ENCODE measurements around the gene CCR5AS.

CCR5AS gene

DNA sequence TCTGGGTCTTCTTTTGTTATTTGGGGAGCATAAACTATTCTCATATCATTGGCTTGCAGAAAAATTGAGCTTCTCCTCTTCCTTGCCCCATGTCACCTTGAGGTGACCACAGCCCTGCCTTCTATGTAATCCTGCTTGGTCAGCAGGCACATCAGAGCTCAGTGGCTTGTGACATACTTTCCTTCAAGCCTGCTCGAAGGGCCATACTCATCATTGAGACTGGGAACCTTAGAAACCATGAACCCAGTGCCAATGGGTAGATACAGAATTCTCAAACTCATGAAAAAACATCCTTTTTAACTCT is 56.7 kb downstream of the CCR5AS start:
- ATAC-seq (ENCODE audit: insufficient read depth, low read depth) (no peak), DNase-seq (no peak)
- peak overlapping the region; percentile 37 for H3K9ac ChIP-seq (ENCODE audit: low read depth, low read length)
- no peaks in the 10 kb centered on the region for H3K36me3 ChIP-seq (ENCODE audit: insufficient read depth, low read length)
- H3K9me3 ChIP-seq (ENCODE audit: insufficient read depth, low read length, severe bottlenecking), result peaks cover 5% of the 10 kb centered on the region
- no peaks in the 10 kb centered on the region for H4K20me1 ChIP-seq (ENCODE audit: insufficient read depth, low read length)
- H3K27ac ChIP-seq (ENCODE audit: low read length), result peak overlapping the region; percentile 86
- peak overlapping the region in 1 of 2 experiments; percentile 21; a peak in 2 of 4 replicates for H3K4me3 ChIP-seq (ENCODE audit: low read depth in 1 of 2, low read length in 2 of 2)
- H3K4me2 ChIP-seq (ENCODE audit: insufficient read depth, low read length), result peak overlapping the region; percentile 52
- TF ChIP-seq, protein P1, sequence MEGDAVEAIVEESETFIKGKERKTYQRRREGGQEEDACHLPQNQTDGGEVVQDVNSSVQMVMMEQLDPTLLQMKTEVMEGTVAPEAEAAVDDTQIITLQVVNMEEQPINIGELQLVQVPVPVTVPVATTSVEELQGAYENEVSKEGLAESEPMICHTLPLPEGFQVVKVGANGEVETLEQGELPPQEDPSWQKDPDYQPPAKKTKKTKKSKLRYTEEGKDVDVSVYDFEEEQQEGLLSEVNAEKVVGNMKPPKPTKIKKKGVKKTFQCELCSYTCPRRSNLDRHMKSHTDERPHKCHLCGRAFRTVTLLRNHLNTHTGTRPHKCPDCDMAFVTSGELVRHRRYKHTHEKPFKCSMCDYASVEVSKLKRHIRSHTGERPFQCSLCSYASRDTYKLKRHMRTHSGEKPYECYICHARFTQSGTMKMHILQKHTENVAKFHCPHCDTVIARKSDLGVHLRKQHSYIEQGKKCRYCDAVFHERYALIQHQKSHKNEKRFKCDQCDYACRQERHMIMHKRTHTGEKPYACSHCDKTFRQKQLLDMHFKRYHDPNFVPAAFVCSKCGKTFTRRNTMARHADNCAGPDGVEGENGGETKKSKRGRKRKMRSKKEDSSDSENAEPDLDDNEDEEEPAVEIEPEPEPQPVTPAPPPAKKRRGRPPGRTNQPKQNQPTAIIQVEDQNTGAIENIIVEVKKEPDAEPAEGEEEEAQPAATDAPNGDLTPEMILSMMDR (IDR thresholded peaks at IDR 0.05; ENCODE audit: borderline replicate concordance, extremely low read depth, low read length, poor library complexity, severe bottlenecking), result no peak
- TF ChIP-seq EZH2 (IDR thresholded peaks at IDR 0.05; ENCODE audit: borderline replicate concordance, low read depth, low read length, severe bottlenecking), result no peak
- H2AFZ ChIP-seq (ENCODE audit: low read depth, low read length), result no peak overlapping the region
- no peaks in the 10 kb centered on the region for H3K79me2 ChIP-seq (ENCODE audit: insufficient read depth, low read length)
- H3K4me1 ChIP-seq (ENCODE audit: insufficient read depth, low read length), result peaks cover 60% of the 10 kb centered on the region
- no peaks in the 10 kb centered on the region for H3K27me3 ChIP-seq (ENCODE audit: insufficient read depth, low read length, poor library complexity)

DNA sequence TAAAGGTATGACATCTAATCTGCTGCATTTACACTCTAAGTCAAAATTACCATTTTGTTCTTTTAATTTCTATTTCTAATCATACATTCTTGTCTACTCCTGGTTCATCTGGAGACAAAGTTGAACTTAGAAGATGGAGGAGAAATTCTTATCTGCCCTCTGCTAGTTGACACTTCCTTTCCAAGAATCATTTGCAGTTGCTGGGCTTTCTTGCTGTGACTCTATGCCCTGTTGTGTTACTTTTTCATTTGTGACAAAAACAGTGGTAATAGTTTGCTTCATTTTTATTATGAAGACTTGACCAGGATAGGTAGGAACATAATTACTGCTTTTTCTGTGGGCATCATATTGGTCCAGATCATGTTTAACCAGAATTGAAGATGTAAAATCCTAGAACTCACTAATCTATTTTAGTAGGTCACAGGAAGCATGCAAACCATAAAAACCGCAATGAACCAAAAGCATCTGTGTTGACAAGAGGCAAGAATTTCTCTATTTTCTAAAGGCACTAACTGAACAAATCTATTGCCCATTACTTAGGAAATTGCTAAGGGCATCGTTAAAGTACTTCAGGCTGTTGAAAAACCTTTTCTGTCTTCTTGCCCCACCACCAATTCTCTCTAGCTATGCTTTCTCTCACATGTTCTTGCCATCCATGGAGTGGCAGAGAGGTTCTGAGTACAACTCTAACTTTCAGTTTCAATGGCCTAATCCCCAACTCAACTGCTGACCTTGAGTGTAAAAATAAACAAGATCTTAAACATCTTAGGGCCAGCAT is 57.2 kb downstream of the CCR5AS start:
- Histone ChIP-seq H3K9ac (ENCODE audit: low read depth, low read length) (peak overlapping the region; percentile 37), H2AFZ (ENCODE audit: low read depth, low read length) (no peak overlapping the region), H3K4me1 (ENCODE audit: insufficient read depth, low read length) (peaks cover 60% of the 10 kb centered on the region), H3K36me3 (ENCODE audit: insufficient read depth, low read length) (no peaks in the 10 kb centered on the region), H3K79me2 (ENCODE audit: insufficient read depth, low read length) (no peaks in the 10 kb centered on the region), H3K27ac (ENCODE audit: low read length) (peak overlapping the region; percentile 86), H3K4me3 (ENCODE audit: low read depth in 1 of 2, low read length in 2 of 2) (peak overlapping the region in 1 of 2 experiments; percentile 21; a peak in 2 of 4 replicates), H3K9me3 (ENCODE audit: insufficient read depth, low read length, severe bottlenecking) (peaks cover 5% of the 10 kb centered on the region), H3K27me3 (ENCODE audit: insufficient read depth, low read length, poor library complexity) (no peaks in the 10 kb centered on the region), H4K20me1 (ENCODE audit: insufficient read depth, low read length) (no peaks in the 10 kb centered on the region), H3K4me2 (ENCODE audit: insufficient read depth, low read length) (peak overlapping the region; percentile 52)
- TF ChIP-seq, protein P1 (IDR thresholded peaks at IDR 0.05; ENCODE audit: borderline replicate concordance, extremely low read depth, low read length, poor library complexity, severe bottlenecking), result no peak
- TF ChIP-seq EZH2 (IDR thresholded peaks at IDR 0.05; ENCODE audit: borderline replicate concordance, low read depth, low read length, severe bottlenecking), result no peak
- DNase-seq (peak; percentile 39), ATAC-seq (ENCODE audit: insufficient read depth, low read depth) (peak; percentile 77)

DNA sequence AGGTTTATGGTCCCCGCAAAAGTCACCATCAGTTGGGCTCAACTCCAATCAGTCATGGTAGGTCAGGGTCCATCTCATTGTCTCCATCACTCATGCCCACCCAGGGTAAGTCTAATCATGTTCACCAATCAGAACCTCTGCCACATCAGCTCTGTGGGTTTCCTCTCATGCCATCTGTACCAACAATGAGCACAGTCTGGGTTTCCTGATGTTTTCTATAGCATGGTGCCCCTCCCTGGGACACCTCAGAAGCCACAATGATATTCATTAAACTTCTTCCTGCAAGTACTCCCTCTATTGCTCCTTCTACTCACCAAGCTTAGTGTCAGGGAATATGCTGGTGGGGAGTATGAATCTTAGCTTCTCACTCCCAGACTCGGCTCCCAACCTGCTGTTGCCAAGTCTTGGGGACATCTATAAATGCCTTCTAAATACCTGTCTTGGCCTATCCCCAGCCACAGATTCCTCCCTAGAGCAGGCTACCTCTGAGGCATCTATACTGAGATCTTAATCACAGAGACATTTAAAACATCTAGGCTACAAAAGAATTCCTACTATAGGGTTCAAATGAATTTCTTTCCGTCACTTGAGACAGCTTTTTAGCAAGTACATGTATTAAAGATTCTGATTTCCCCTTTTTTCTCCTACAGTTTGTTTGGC is 57.9 kb downstream of the CCR5AS start:
- Histone ChIP-seq H3K27me3 (ENCODE audit: insufficient read depth, low read length, poor library complexity) (no peaks in the 10 kb centered on the region), H3K4me3 (ENCODE audit: low read depth in 1 of 2, low read length in 2 of 2) (peak overlapping the region in 1 of 2 experiments; percentile 15; a peak in 1 of 4 replicates), H4K20me1 (ENCODE audit: insufficient read depth, low read length) (no peaks in the 10 kb centered on the region), H2AFZ (ENCODE audit: low read depth, low read length) (no peak overlapping the region), H3K36me3 (ENCODE audit: insufficient read depth, low read length) (no peaks in the 10 kb centered on the region), H3K9ac (ENCODE audit: low read depth, low read length) (peak overlapping the region; percentile 37), H3K4me1 (ENCODE audit: insufficient read depth, low read length) (peaks cover 53% of the 10 kb centered on the region), H3K27ac (ENCODE audit: low read length) (peak overlapping the region; percentile 86), H3K79me2 (ENCODE audit: insufficient read depth, low read length) (no peaks in the 10 kb centered on the region), H3K4me2 (ENCODE audit: insufficient read depth, low read length) (peak overlapping the region; percentile 52), H3K9me3 (ENCODE audit: insufficient read depth, low read length, severe bottlenecking) (peaks cover 8% of the 10 kb centered on the region)
- DNase-seq (peak; percentile 60), ATAC-seq (ENCODE audit: insufficient read depth, low read depth) (peak; percentile 72)
- TF ChIP-seq, protein P1 (IDR thresholded peaks at IDR 0.05; ENCODE audit: borderline replicate concordance, extremely low read depth, low read length, poor library complexity, severe bottlenecking), result peak; percentile 29
- no peak for TF ChIP-seq EZH2 (IDR thresholded peaks at IDR 0.05; ENCODE audit: borderline replicate concordance, low read depth, low read length, severe bottlenecking)
